MCF 10A (cell line): ENCODE data around the gene STXBP5. TPM values are rescaled to one million over a fixed set of nuclear protein-coding genes. Genes with fewer than 3 reads are reported as not detected.

Experiments used
- BruUV-seq: library from RNA; stranded (reverse); fragments of 400-500 nt; replicated peaks from 2 replicates; lab custom pipeline; 2021; lab: Mats Ljungman, UMichigan
- CTCF ChIA-PET: fragments of 300-600 bp; sonication (Branson Sonifier 250); formaldehyde crosslinking; extraction: SDS; loops from one replicate; lab custom pipeline; 2021; ENCODE audit warnings: antibody characterized with exemption, inconsistent platforms; lab: Yijun Ruan, JAX
- POLR2A ChIA-PET: fragments of 300-600, 350-650 bp; sonication (Branson Sonifier 250); formaldehyde crosslinking; extraction: SDS; loops from one replicate; lab custom pipeline; 2020; ENCODE audit warnings: antibody characterized with exemption, inconsistent platforms; lab: Yijun Ruan, JAX
- DNase-seq: peaks from one replicate; pipeline ENCODE4 v3.0.0-alpha.2; 2018; ENCODE audit not compliant: unreplicated experiment
- H3K27ac Mint-ChIP-seq: one replicate; pipeline ENCODE4 v1.8.0; 2022; ENCODE audit warnings: mild to moderate bottlenecking, low read depth, mixed read lengths; ENCODE audit not compliant: unreplicated experiment
- H3K27me3 Mint-ChIP-seq: one replicate; pipeline ENCODE4 v1.8.0; 2022; ENCODE audit warnings: mixed read lengths; ENCODE audit not compliant: insufficient read depth, unreplicated experiment
- H3K36me3 Mint-ChIP-seq: one replicate; pipeline ENCODE4 v1.8.0; 2022; ENCODE audit warnings: mild to moderate bottlenecking, moderate library complexity, mixed read lengths; ENCODE audit not compliant: insufficient read depth, unreplicated experiment
- H3K4me1 Mint-ChIP-seq: one replicate; pipeline ENCODE4 v1.8.0; 2022; ENCODE audit warnings: mixed read lengths; ENCODE audit not compliant: insufficient read depth, unreplicated experiment
- H3K4me3 Mint-ChIP-seq: one replicate; pipeline ENCODE4 v1.8.0; 2022; ENCODE audit warnings: mild to moderate bottlenecking, moderate library complexity, mixed read lengths; ENCODE audit not compliant: unreplicated experiment
- H3K9me3 Mint-ChIP-seq: one replicate; pipeline ENCODE4 v1.8.0; 2022; ENCODE audit warnings: mixed read lengths; ENCODE audit not compliant: unreplicated experiment
- intact Hi-C: fragments of 100-400 bp; cut with micrococcal nuclease; formaldehyde crosslinking; loops from 2 replicates; pipeline ENCODE4 v1.14.1; 2022
- total RNA-seq: library from RNA; stranded (reverse); gene quantifications from 2 replicates; pipeline ENCODE4 v1.2.3, GENCODE V29; 2022
- TF ChIP-seq, protein P1 (sequence below): fragments of 200-600 bp; IDR thresholded peaks from one replicate; pipeline ENCODE4 v1.8.0; 2022; ENCODE audit warnings: antibody characterized with exemption, mild to moderate bottlenecking; ENCODE audit not compliant: unreplicated experiment

Gene STXBP5
- total RNA-seq, 1 experiment from 2014 or later = 38.5 TPM

DNA sequence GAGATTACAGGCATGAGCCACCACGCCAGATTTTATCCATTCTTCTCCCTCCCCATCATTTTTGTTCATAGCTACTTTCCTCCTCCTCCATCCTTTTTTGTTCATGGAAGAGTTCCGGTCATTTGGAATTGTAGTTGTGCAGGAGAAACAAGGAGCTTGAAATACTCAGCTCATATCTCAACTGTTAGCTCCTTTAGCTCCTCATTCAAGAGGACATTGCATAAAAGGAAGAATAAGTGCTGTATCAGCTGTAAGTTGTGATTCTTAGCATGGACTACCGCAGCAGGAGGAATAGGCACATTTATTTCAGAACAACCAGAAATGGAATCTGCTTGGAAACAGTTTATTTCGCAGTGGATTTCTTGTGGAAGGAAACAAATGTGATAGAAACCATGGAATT is 7.6 kb downstream of the STXBP5 start:
- peaks cover 20% of the 10 kb centered on the region for H3K36me3 Mint-ChIP-seq
- no TSS peak for BruUV-seq
- H3K27me3 Mint-ChIP-seq = no peaks in the 10 kb centered on the region
- H3K9me3 Mint-ChIP-seq = no peaks in the 10 kb centered on the region
- H3K4me1 Mint-ChIP-seq = peaks cover 11% of the 10 kb centered on the region
- intact Hi-C loops = no loop called here
- no peak overlapping the region for H3K27ac Mint-ChIP-seq
- H3K4me3 Mint-ChIP-seq = no peak overlapping the region
- TF ChIP-seq, protein P1, sequence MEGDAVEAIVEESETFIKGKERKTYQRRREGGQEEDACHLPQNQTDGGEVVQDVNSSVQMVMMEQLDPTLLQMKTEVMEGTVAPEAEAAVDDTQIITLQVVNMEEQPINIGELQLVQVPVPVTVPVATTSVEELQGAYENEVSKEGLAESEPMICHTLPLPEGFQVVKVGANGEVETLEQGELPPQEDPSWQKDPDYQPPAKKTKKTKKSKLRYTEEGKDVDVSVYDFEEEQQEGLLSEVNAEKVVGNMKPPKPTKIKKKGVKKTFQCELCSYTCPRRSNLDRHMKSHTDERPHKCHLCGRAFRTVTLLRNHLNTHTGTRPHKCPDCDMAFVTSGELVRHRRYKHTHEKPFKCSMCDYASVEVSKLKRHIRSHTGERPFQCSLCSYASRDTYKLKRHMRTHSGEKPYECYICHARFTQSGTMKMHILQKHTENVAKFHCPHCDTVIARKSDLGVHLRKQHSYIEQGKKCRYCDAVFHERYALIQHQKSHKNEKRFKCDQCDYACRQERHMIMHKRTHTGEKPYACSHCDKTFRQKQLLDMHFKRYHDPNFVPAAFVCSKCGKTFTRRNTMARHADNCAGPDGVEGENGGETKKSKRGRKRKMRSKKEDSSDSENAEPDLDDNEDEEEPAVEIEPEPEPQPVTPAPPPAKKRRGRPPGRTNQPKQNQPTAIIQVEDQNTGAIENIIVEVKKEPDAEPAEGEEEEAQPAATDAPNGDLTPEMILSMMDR = no peak
- POLR2A ChIA-PET = interaction anchor here (0.6 to 1.5 kb wide), 2 partner anchors 11 to 76 kb away, joined by 3 read pairs; no protein-coding TSS in a partner anchor
- DNase-seq = no peak
- CTCF ChIA-PET = interaction anchor here (0.9 to 1.0 kb wide), 2 partner anchors 10 to 71 kb away, joined by 3 to 4 read pairs; no protein-coding TSS in a partner anchor

DNA sequence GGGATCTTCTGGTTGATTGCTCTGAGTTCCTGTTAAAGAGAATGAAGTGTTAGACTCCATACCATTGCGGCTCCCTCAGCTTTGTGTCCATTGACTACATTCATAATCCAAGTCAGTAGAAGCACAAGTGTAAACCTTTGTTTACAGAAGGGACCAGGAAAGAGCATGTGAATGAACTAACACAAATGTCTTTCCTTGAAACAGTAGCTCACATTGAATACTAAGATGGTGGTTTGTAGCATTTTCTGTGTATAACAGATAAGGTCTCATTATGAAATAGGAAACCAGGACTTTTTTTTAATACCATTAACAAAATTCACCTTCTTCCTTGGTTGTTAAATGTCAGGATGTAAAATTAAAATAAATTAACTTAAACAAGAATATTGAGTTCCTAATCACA is 8.4 kb downstream of the STXBP5 start:
- no TSS peak for BruUV-seq
- H3K27ac Mint-ChIP-seq = no peak overlapping the region
- DNase-seq = no peak
- ChIA-PET CTCF (interaction anchor here (0.7 to 0.8 kb wide), 2 partner anchors 187 to 1739 kb away, joined by 3 to 4 read pairs; no protein-coding TSS in a partner anchor), POLR2A (interaction anchor here (1.4 to 2.2 kb wide), 3 partner anchors 8 to 11 kb away, joined by 3 to 12 read pairs (median 6); partner anchors contain the start of gene STXBP5)
- H3K27me3 Mint-ChIP-seq = no peaks in the 10 kb centered on the region
- peaks cover 11% of the 10 kb centered on the region for H3K4me1 Mint-ChIP-seq
- TF ChIP-seq, protein P1 = no peak
- no peaks in the 10 kb centered on the region for H3K9me3 Mint-ChIP-seq
- H3K4me3 Mint-ChIP-seq = no peak overlapping the region
- intact Hi-C loops = no loop called here
- peaks cover 20% of the 10 kb centered on the region for H3K36me3 Mint-ChIP-seq

DNA sequence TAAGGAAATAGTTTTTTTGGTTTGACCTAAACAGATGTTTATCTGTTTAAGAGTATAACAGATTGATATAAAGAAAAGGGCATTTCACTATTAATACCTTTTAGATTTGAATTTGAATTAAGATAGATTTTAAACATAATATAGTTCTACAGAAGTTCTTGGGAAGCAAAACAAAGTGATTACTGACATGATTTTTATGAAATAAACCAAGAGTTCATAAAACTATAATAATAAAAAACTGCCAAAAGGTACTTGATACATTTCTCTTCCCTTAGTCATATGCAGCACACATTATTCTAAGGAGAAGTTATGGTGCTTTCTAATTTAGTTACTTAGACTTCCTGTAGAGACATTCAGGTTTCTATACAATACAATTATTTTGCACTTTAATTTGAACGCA is 9.6 kb downstream of the STXBP5 start:
- H3K27me3 Mint-ChIP-seq = no peaks in the 10 kb centered on the region
- TF ChIP-seq, protein P1 = no peak
- no peaks in the 10 kb centered on the region for H3K9me3 Mint-ChIP-seq
- H3K4me1 Mint-ChIP-seq = peaks cover 13% of the 10 kb centered on the region
- H3K27ac Mint-ChIP-seq = peak overlapping the region; percentile 12
- peaks cover 30% of the 10 kb centered on the region for H3K36me3 Mint-ChIP-seq
- intact Hi-C loops = no loop called here
- H3K4me3 Mint-ChIP-seq = no peak overlapping the region
- no TSS peak for BruUV-seq
- CTCF ChIA-PET = interaction anchor here (0.6 kb wide), 1 partner anchor 312 kb away, joined by 4 read pairs; no protein-coding TSS in a partner anchor
- POLR2A ChIA-PET = interaction anchor here (1.2 to 2.2 kb wide), 2 partner anchors 9 to 11 kb away, joined by 6 to 12 read pairs; no protein-coding TSS in a partner anchor
- no peak for DNase-seq

DNA sequence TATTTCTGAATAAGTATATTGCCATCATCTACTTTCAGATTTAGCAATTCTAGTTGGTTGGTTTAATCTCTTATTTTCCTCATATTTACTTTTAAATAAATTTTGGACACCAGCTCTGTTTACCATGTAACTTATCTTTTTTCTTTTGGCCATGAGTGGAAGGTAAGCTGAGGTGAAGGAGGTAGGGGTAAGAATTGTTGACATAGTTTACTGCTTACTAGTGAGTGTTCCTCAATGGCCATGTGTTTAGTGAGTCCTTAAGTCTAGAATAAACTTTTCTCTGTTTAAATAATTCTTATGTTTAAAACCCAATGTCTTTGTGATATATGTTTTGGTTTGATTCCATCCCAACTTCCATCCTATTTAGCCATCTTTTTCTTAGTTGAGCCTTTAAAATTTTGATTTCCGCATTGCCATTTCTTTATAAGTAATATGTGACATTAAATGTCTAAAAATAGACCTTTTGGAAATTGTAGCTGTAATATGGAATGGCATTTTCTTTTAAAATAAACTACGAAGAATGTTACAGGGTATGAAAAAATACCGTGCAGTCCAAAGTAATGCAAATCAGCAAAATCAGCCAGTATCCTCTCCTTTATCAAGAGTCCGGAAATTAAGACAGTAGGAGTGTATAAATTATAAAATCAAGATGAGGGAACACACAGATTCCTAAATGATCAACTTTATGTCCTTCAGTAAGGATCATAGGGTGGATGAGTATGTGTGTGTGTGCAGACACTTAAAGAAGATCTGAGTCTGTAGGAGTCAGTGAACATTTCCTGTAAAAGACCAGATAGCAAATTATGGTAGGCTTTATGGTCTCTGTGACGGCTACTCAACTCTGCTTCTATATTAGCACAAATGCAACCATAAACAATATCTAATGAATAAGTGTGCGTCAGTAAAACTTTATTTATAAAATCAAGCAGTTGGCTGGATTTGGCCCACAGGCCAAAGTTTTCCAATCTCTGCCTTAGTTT is 10.3 kb downstream of the STXBP5 start:
- Mint-ChIP-seq H3K36me3 (peaks cover 36% of the 10 kb centered on the region), H3K9me3 (no peaks in the 10 kb centered on the region), H3K4me3 (no peak overlapping the region), H3K27me3 (no peaks in the 10 kb centered on the region), H3K4me1 (peaks cover 14% of the 10 kb centered on the region), H3K27ac (peak overlapping the region; percentile 12)
- no peak for DNase-seq
- ChIA-PET CTCF (interaction anchor here (0.6 kb wide), 1 partner anchor 167 kb away, joined by 3 read pairs; no protein-coding TSS in a partner anchor), POLR2A (interaction anchor here (0.6 to 2.4 kb wide), 4 partner anchors 10 to 309 kb away, joined by 3 to 12 read pairs (median 7); no protein-coding TSS in a partner anchor)
- intact Hi-C loops = no loop called here
- BruUV-seq = no TSS peak
- TF ChIP-seq, protein P1 = no peak
